Lung (tissue), 16 donors: ENCODE results near the gene GAGE12J. TPM values are rescaled to one million over a fixed set of nuclear protein-coding genes. Genes with fewer than 3 reads are reported as not detected.
"Not testable (repeated sequence)": the region's sequence is repeated elsewhere in the genome, so short reads cannot be mapped to it uniquely, and the experiment has no call there.

Source experiments
- ATAC-seq: fragments of 200-7000 bp; cut with Tn5 transposase; one replicate; pipeline ENCODE4 v1.9.1; 2020; ENCODE audit warnings: moderate number of reproducible peaks; ENCODE audit not compliant: insufficient read depth, low FRiP score
- DNase-seq, 3 donors: peaks; one replicate each; pipeline ENCODE4 v3.0.0-alpha.2; 2013 to 2017
- H3K27ac ChIP-seq, 2 donors: one replicate each; pipeline ENCODE4 v1.5.1; 2013; ENCODE audit warnings: mild to moderate bottlenecking in 2 of 2, moderate library complexity in 2 of 2, control low read depth in 1 of 2, inconsistent platforms in 1 of 2, low read depth in 1 of 2, low read length in 1 of 2
- H3K27me3 ChIP-seq, 3 donors: one replicate each; pipeline ENCODE4 v1.5.1; 2013; ENCODE audit warnings: low read length in 2 of 3; ENCODE audit not compliant: control insufficient read depth in 3 of 3, insufficient read depth in 3 of 3
- H3K36me3 ChIP-seq, 4 donors: one replicate each; pipeline ENCODE4 v1.5.1; 2013; ENCODE audit warnings: low read length in 4 of 4, mild to moderate bottlenecking in 1 of 4, moderate library complexity in 1 of 4; ENCODE audit not compliant: control insufficient read depth in 4 of 4, insufficient read depth in 4 of 4
- H3K4me1 ChIP-seq, 5 donors: one replicate each; pipeline ENCODE4 v1.5.1; 2013; ENCODE audit warnings: low read length in 5 of 5, mild to moderate bottlenecking in 2 of 5, moderate library complexity in 1 of 5; ENCODE audit not compliant: control insufficient read depth in 5 of 5, insufficient read depth in 5 of 5
- H3K4me3 ChIP-seq: one replicate; pipeline ENCODE4 v1.5.1; 2013; ENCODE audit warnings: mild to moderate bottlenecking, control low read depth, moderate library complexity
- H3K9ac ChIP-seq, 2 donors: one replicate each; pipeline ENCODE4 v1.5.1; 2013; ENCODE audit warnings: low read length in 2 of 2, control low read depth in 1 of 2; ENCODE audit not compliant: insufficient read depth in 1 of 2
- H3K9me3 ChIP-seq, 4 donors: one replicate each; pipeline ENCODE4 v1.5.1; 2013; ENCODE audit warnings: low read length in 3 of 4, mild to moderate bottlenecking in 1 of 4, moderate library complexity in 1 of 4; ENCODE audit not compliant: control insufficient read depth in 4 of 4, insufficient read depth in 3 of 4
- CTCF ChIP-seq: IDR thresholded peaks from 2 replicates; pipeline ENCODE4 v1.5.1; 2012; ENCODE audit warnings: mild to moderate bottlenecking; ENCODE audit errors: control extremely low read depth, extremely low read depth
- WGBS, 2 donors: extraction: QIAGEN DNeasy Blood & Tissue Kit; methylation state at CpG; one replicate each; pipeline ENCODE4 v1.1.7; 2013; 5-methylcytosine and 5-hydroxymethylcytosine counted together
- long read RNA-seq, 5 donors: transcript quantifications; one replicate each; lab custom pipeline, GENCODE V29; 2026
- polyA plus RNA-seq, 2 donors: library from polyadenylated mRNA; stranded (reverse); fragments of 200-250 nt; gene quantifications; one replicate each; pipeline ENCODE4 v1.2.1, GENCODE V29; 2013
- total RNA-seq, 2 donors: library from RNA; depleted of rRNA in 1 of 2; stranded (reverse); fragments of >200 nt in 1 of 2; gene quantifications; one replicate each; pipeline ENCODE4 v1.2.1, GENCODE V29; 2014 to 2021
- donor health status: control.
- donor health status: control.
- donor health status: Bipolar disorder and iron deficiency.
- donor health status: healthy.
- donor health status: DM: yes; HTN: yes; CAD: no.

The GAGE12J gene
- not detected for total RNA-seq
- not detected for polyA plus RNA-seq
- long read RNA-seq, donor 1, result 0 reads
- long read RNA-seq, donor 2, result 0 reads
- long read RNA-seq, donor 3, result 0 reads
- long read RNA-seq, donor 4, result 0 reads
- long read RNA-seq, donor 5, result 0 reads

DNA sequence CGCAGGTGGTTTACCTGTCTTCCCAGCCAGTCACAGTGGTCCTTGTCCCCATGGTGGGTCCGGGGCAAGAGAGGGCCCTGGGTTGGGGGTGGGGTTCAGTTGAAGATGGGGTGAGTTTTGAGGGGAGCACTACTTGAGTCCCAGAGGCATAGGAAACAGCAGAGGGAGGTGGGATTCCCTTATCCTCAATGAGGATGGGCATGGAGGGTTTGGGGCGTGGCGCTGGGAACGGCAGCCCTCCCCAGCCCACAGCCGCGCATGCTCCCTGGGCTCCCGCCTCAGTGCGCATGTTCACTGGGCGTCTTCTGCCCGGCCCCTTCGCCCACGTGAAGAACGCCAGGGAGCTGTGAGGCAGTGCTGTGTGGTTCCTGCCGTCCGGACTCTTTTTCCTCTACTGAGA, at the start of gene GAGE12J:
GAGE12J (plus strand) TSS at position 301 of the 400 bp plus-strand sequence. CDS start 1,157 bp downstream, outside the sequence.
- H3K9ac ChIP-seq, H3K27me3 ChIP-seq, DNase-seq, H3K9me3 ChIP-seq, H3K4me1 ChIP-seq, H3K36me3 ChIP-seq, H3K4me3 ChIP-seq, ATAC-seq, H3K27ac ChIP-seq: not testable (repeated sequence)
- 90% methylated on average over 2 of the region's 16 CpGs; no CpG with 5 or more reads in 1 of the 2 donors for WGBS, 2 donors

- Histone ChIP-seq H3K4me3 (no peak overlapping the region), H3K4me1 (peaks cover 0 to 11% (median 6%) of the 10 kb centered on the region in 5 donors), H3K9ac (no peak overlapping the region), H3K27ac (peak overlapping the region in 1 of 2 donors; percentile 31), H3K9me3 (peaks cover 0 to 3% (median 0%) of the 10 kb centered on the region in 4 donors), H3K27me3 (no peaks in the 10 kb centered on the region), H3K36me3 (no peaks in the 10 kb centered on the region)
- DNase-seq (no peak), ATAC-seq (no peak)
- 52 to 53% methylated on average over 6 of the region's 6 CpGs for WGBS, 2 donors
- no peak for TF ChIP-seq CTCF
Observed at GRCh38 chrX:49272421-49272820, 49.4 kb upstream of the GAGE12J start.

DNA sequence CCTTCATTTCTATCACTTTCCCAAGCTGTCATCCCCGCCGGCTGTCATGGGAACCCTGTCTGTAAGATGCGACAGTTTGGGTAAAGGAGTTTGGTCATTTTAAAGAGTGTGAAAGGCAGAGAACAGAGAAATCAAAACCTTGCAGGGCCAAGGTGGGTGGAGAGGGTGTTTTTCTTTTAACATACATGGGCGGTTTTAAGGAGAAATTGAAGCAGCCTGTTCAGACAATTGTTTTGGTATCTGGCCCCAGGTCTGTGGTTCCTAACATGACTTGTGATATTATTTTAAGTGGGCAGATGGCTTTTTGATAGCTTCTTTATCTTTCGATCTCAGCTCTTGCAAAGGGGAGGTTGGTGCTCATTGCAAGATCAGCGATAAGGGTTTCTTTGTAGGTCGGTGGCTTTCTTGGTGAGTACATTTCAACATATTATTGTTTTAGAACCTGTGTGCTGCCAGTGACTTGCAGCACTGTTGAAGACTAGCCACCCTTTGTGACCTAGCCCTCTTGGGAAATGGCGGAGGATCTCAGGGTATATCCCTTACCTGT, 48.6 kb upstream of the GAGE12J start:
- H3K4me1 ChIP-seq, result peaks cover 0 to 11% (median 6%) of the 10 kb centered on the region in 5 donors
- no peaks in the 10 kb centered on the region for H3K36me3 ChIP-seq
- WGBS, 2 donors, result 56 to 77% methylated on average over 8 of the region's 8 CpGs
- no peak overlapping the region for H3K4me3 ChIP-seq
- peaks cover 0 to 3% (median 0%) of the 10 kb centered on the region in 4 donors for H3K9me3 ChIP-seq
- H3K27ac ChIP-seq, result no peak overlapping the region
- H3K27me3 ChIP-seq, result no peaks in the 10 kb centered on the region
- ATAC-seq, result no peak
- no peak overlapping the region for H3K9ac ChIP-seq
- no peak for DNase-seq
- TF ChIP-seq CTCF, result no peak

GRCh38 chrX:49276207-49276606, 45.6 kb upstream of the GAGE12J start:
- H3K9me3 ChIP-seq, result no peaks in the 10 kb centered on the region
- no peaks in the 10 kb centered on the region for H3K27me3 ChIP-seq
- DNase-seq, result no peak
- H3K4me3 ChIP-seq, result no peak overlapping the region
- TF ChIP-seq CTCF, result no peak
- H3K27ac ChIP-seq, result no peak overlapping the region
- H3K4me1 ChIP-seq, result peaks cover 0 to 6% (median 4%) of the 10 kb centered on the region in 5 donors
- H3K36me3 ChIP-seq, result no peaks in the 10 kb centered on the region
- ATAC-seq, result no peak
- H3K9ac ChIP-seq, result no peak overlapping the region
- 66 to 79% methylated on average over 1 of the region's 1 CpG for WGBS, 2 donors
